Lower leg skin (tissue), 4 donors: ENCODE data around the gene ERICH2. TPM values are rescaled to one million over a fixed set of nuclear protein-coding genes. Genes with fewer than 3 reads are reported as not detected.

Experiments used
- DNase-seq, 2 donors: peaks; one replicate each; pipeline ENCODE4 v3.0.0-alpha.2; 2019; ENCODE audit warnings: low spot score in 2 of 2
- H3K4me3 ChIP-seq: fragments of 200-600 bp; sonication (generic); 2 replicates; pipeline ENCODE4 v1.5.1; 2017; ENCODE audit warnings: mild to moderate bottlenecking, low read depth; ENCODE audit not compliant: poor library complexity, severe bottlenecking
- POLR2A ChIP-seq, 2 donors: fragments of 450-650 bp; IDR thresholded peaks; one replicate each; pipeline ENCODE4 v1.6.1; 2016 to 2017; ENCODE audit warnings: antibody characterized with exemption in 2 of 2, mild to moderate bottlenecking in 1 of 2, moderate library complexity in 1 of 2
- WGBS, 2 donors: methylation state at CpG; one replicate each; pipeline ENCODE4 v1.1.5; 2018; 5-methylcytosine and 5-hydroxymethylcytosine counted together
- intact Hi-C: fragments of 100-400 bp; cut with DNase I; formaldehyde crosslinking; loops from one replicate; pipeline ENCODE4 v1.15.0; 2023; ENCODE audit warnings: low total_unique reads
- total RNA-seq, 4 donors: library from RNA; depleted of rRNA; stranded (reverse); fragments of >200 nt; gene quantifications; one replicate each; pipeline ENCODE4 v1.1.0, GENCODE V29; 2016
- TF ChIP-seq, protein P1 (sequence below), 3 donors: fragments of 450-650 bp; IDR thresholded peaks; one replicate each; pipeline ENCODE4 v1.5.1; 2016; ENCODE audit warnings: antibody characterized with exemption in 3 of 3, mild to moderate bottlenecking in 3 of 3, moderate library complexity in 2 of 3

The ERICH2 gene
- total RNA-seq, 4 donors from 2014 or later, result 0.58 TPM; not detected in 3

DNA sequence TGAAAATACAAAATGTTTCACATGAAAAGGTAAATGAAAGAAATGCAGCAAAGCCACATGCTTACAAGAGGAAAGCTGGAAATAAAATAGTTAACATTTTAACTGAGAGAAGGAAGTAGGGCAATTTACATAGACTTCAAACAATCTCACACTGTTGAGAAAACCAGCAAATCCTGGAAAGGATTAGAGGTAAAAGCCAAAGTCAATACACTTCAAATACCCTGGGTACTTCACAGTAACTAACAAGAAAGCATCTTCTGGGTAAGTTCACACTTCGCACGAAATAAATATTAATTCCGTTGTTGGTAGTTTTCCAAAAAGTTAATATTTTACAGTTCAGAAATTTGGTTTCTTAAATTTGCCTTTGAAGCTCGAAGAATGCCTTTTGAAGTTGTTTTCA, 3.5 kb upstream of the ERICH2 start:
- WGBS, 2 donors, result 37 to 48% methylated on average over 4 of the region's 4 CpGs

DNA sequence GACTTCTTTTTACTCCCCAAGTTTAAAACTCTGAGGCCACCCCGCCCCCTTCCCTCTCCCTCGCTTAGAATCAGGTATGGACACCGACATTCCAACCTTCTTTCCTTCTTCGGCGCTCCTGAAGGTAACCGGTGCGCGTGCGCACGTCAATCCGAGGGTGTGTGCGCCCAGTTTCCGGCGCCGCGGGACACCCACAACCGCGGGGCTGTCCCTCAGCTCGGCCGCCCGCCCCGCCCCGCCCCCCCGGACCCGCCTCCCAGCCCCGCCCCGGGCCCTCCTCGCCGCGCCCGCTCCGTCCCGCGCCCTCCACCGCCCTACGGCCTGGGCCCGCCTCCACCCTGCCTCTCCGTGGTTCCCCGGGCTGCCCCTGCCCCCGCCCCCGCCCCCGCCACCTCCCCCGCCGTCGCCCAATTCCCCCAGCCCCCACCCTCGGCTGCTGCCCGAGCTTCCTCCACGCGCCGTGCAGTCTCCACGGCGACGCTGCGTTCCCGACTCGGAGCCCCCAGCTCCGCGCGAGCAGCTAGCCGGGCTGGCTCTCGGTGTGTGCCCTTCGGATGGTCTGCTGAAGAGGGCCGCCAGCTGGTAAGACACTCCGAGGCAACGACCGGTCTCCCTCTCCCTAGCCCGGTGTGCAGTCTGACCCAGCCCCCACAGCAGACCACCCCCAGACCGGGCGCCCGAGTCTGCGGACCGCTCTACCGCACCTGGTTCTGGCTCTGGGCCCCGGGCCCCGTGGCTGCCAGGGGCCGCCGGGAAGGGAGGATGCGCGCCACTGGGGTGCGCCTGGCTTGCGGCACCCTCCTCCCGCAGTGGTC, 635 bp downstream of the ERICH2 start:
- intact Hi-C loops, result no loop called here
- H3K4me3 ChIP-seq, result peak overlapping the region; percentile 56
- DNase-seq, result peak; percentile 39 to 95
- 1% methylated on average over 35 of the region's 82 CpGs for WGBS, 2 donors
- no peak for TF ChIP-seq POLR2A (IDR thresholded peaks at IDR 0.05)
- TF ChIP-seq, protein P1, sequence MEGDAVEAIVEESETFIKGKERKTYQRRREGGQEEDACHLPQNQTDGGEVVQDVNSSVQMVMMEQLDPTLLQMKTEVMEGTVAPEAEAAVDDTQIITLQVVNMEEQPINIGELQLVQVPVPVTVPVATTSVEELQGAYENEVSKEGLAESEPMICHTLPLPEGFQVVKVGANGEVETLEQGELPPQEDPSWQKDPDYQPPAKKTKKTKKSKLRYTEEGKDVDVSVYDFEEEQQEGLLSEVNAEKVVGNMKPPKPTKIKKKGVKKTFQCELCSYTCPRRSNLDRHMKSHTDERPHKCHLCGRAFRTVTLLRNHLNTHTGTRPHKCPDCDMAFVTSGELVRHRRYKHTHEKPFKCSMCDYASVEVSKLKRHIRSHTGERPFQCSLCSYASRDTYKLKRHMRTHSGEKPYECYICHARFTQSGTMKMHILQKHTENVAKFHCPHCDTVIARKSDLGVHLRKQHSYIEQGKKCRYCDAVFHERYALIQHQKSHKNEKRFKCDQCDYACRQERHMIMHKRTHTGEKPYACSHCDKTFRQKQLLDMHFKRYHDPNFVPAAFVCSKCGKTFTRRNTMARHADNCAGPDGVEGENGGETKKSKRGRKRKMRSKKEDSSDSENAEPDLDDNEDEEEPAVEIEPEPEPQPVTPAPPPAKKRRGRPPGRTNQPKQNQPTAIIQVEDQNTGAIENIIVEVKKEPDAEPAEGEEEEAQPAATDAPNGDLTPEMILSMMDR (IDR thresholded peaks at IDR 0.05), result no peak

More for the DNA sequence above, 3.5 kb upstream of the ERICH2 start:
- H3K4me3 ChIP-seq, result no peak overlapping the region
- DNase-seq, result no peak
- intact Hi-C loops, result no loop called here
- no peak for TF ChIP-seq POLR2A (IDR thresholded peaks at IDR 0.05)
- TF ChIP-seq, protein P1 (IDR thresholded peaks at IDR 0.05), result no peak

DNA sequence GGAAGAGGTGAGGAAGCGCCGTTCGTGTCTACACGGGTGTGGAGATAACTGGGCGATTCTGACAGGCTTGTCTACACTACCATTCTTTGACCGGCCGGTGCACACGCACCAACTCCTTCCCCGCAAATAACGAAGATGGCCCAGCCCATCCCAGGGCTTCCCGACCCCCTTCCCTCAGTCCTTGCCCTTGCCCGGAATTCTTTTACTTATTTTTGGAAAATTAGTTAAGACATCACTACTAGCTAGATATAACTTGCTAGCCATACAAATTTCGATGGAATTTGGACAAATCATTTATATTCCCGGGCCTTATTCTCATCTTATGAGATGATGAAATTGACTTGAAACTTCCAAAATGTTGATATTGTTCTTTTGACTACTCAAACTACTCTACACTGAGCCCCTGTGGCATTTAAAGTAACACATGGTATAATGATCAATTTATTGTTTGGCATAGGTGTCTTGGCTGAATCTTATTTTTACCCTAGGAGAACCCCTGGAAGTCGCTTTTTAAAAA, 1.3 kb downstream of the ERICH2 start:
- TF ChIP-seq, protein P1 (IDR thresholded peaks at IDR 0.05), result no peak
- TF ChIP-seq POLR2A (IDR thresholded peaks at IDR 0.05), result no peak
- DNase-seq, result no peak
- 7 to 8% methylated on average over 15 of the region's 15 CpGs for WGBS, 2 donors
- intact Hi-C loops, result no loop called here
- peak overlapping the region; percentile 56 for H3K4me3 ChIP-seq

DNA sequence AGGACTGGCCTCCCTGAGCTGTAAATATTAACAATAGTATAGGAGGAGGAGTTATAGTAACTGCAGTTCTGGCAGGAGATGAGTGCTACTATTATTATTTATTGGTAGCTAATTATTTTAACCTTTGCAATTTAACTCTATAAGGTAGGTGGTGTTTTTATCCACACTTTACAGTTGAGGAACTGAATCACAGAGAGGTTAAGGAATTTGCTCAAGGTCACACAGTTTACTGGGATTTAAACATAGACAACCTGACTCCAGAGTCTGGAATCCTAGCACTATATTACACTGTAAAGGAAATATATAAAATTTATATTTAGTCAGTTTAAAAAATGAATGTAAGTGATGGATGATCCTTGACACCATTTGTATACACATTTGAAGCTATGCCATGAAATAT, 2.1 kb downstream of the ERICH2 start:
- H3K4me3 ChIP-seq, result no peak overlapping the region
- no peak for DNase-seq
- intact Hi-C loops, result no loop called here
- TF ChIP-seq, protein P1 (IDR thresholded peaks at IDR 0.05), result no peak
- no peak for TF ChIP-seq POLR2A (IDR thresholded peaks at IDR 0.05)

DNA sequence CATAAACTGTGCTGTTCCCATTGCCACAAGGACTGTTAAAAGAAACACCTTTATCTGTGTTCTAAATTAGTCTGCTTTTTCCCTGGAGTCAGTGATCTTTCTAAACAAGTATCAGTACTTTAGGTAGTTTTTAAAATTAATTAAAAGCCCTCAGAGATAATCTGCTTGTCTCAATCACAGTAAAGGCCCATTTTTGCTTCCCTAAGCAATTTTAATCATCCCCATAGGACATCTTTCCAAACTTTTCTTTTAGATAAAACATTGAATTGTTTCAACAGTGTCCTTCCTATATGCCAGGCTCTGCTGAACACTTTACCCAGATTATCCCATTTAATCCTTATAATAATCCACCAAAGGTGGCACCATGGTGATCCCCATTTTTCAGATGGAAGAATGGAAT, 3.9 kb downstream of the ERICH2 start:
- TF ChIP-seq, protein P1 (IDR thresholded peaks at IDR 0.05), result no peak
- no peak for TF ChIP-seq POLR2A (IDR thresholded peaks at IDR 0.05)
- H3K4me3 ChIP-seq, result no peak overlapping the region
- DNase-seq, result no peak
- intact Hi-C loops, result no loop called here
